HepG2 (cell line): ENCODE measurements around the gene CCDC175. TPM values are rescaled to one million over a fixed set of nuclear protein-coding genes. Genes with fewer than 3 reads are reported as not detected.
A peak's percentile ranks its signal among the peaks of the same experiment; 100 is the strongest.

Experiments used
- FOXO1 ChIP-seq: sonication (generic); formaldehyde crosslinking; IDR thresholded peaks from 2 replicates; pipeline ENCODE4 v1.4.0; 2020; ENCODE audit warnings: missing genetic modification reagents
- HHEX ChIP-seq: IDR thresholded peaks from 2 replicates; pipeline ENCODE4 v1.6.1; 2016; ENCODE audit warnings: control low read depth
- HNF4G ChIP-seq, 2 experiments: sonication (generic) in 1 of 2; formaldehyde crosslinking in 1 of 2; IDR thresholded peaks; 2 replicates each; pipeline versions ENCODE4 v1.4.0 to v1.6.1; 2011 to 2020; ENCODE audit warnings: borderline replicate concordance in 2 of 2, low read depth in 2 of 2, mild to moderate bottlenecking in 2 of 2, low read length in 1 of 2, missing genetic modification reagents in 1 of 2, moderate library complexity in 1 of 2
- HOXA7 ChIP-seq: sonication (generic); formaldehyde crosslinking; IDR thresholded peaks from 2 replicates; pipeline ENCODE4 v1.8.1; 2022; ENCODE audit warnings: mild to moderate bottlenecking, missing genetic modification reagents, moderate library complexity
- IKZF1 ChIP-seq: fragments of 450-650 bp; IDR thresholded peaks from 2 replicates; pipeline ENCODE4 v1.7.1; 2016
- KAT7 ChIP-seq: IDR thresholded peaks from 2 replicates; pipeline ENCODE4 v1.6.1; 2018; ENCODE audit warnings: borderline replicate concordance, missing compliant biosample characterization
- MAFF ChIP-seq: IDR thresholded peaks from 2 replicates; pipeline ENCODE4 v1.6.1; 2011; ENCODE audit warnings: low read depth, low read length, improper control_type of control experiment
- NFRKB ChIP-seq: fragments of 450-650 bp; IDR thresholded peaks from 2 replicates; pipeline ENCODE4 v1.6.1; 2017
- SRSF1 ChIP-seq: fragments of 200-400 bp; formaldehyde crosslinking; optimal IDR thresholded peaks from 2 replicates; pipeline ENCODE3; 2017; ENCODE audit warnings: mild to moderate bottlenecking, low read depth, low read length, moderate library complexity
- ZC3H4 ChIP-seq: sonication (generic); formaldehyde crosslinking; IDR thresholded peaks from 2 replicates; pipeline ENCODE4 v1.4.0; 2020; ENCODE audit warnings: missing genetic modification reagents, borderline replicate concordance
- ZNF230 ChIP-seq: sonication (generic); formaldehyde crosslinking; IDR thresholded peaks from 2 replicates; pipeline ENCODE4 v1.4.0; 2020; ENCODE audit warnings: mild to moderate bottlenecking, missing genetic modification reagents
- ZNF329 ChIP-seq: sonication (generic); formaldehyde crosslinking; IDR thresholded peaks from 2 replicates; pipeline ENCODE4 v1.9.0; 2021; ENCODE audit warnings: low read depth, mild to moderate bottlenecking, missing genetic modification reagents
- ZNF484 ChIP-seq: sonication (generic); formaldehyde crosslinking; IDR thresholded peaks from 2 replicates; pipeline ENCODE4 v1.5.1; 2020; ENCODE audit warnings: mild to moderate bottlenecking, low read depth, missing genetic modification reagents, borderline replicate concordance
- ZNF792 ChIP-seq: IDR thresholded peaks from 2 replicates; pipeline ENCODE4 v1.6.1; 2016
- ZSCAN12 ChIP-seq: sonication (generic); formaldehyde crosslinking; IDR thresholded peaks from 2 replicates; pipeline ENCODE4 v1.9.0; 2021; ENCODE audit warnings: mild to moderate bottlenecking, missing genetic modification reagents
- polyA plus RNA-seq, 8 experiments: library from polyadenylated mRNA; depleted of rRNA in 3 of 8; stranded (reverse) in 7 of 8; unstranded in 1 of 8; fragments of >200 nt; fragmentation: Illumina TruSeq in 4 of 8; extraction: Trizol in 4 of 8; gene quantifications; 2 replicates each; pipeline versions ENCODE4 v1.2.1 to v1.2.3, GENCODE V29; 2011 to 2016; ENCODE audit warnings: low read depth in 4 of 8, missing spikeins in 1 of 8, mixed read lengths in 1 of 8; ENCODE audit not compliant: insufficient read depth in 1 of 8
- total RNA-seq, 5 experiments: library from RNA; depleted of rRNA; stranded (reverse); fragments of >200 nt; fragmentation: Illumina TruSeq; extraction: Trizol; gene quantifications; 2 replicates each; pipeline ENCODE4 v1.2.3, GENCODE V29; 2016; ENCODE audit warnings: low read depth in 1 of 5
- TF ChIP-seq, protein P1 (sequence below): sonication (generic); formaldehyde crosslinking; IDR thresholded peaks from 2 replicates; pipeline ENCODE4 v1.8.0; 2022; ENCODE audit warnings: missing genetic modification reagents, mild to moderate bottlenecking, moderate library complexity, borderline replicate concordance
- TF ChIP-seq, protein P2 (sequence below): sonication (generic); formaldehyde crosslinking; IDR thresholded peaks from 2 replicates; pipeline ENCODE4 v1.4.0; 2020; ENCODE audit warnings: missing genetic modification reagents
- TF ChIP-seq, protein P3 (sequence below): fragments of 450-650 bp; IDR thresholded peaks from 2 replicates; pipeline ENCODE4 v1.6.1; 2016
- TF ChIP-seq, protein P4 (sequence below): IDR thresholded peaks from 2 replicates; pipeline ENCODE4 v1.4.0; 2020; ENCODE audit warnings: mild to moderate bottlenecking, missing genetic modification reagents
- TF ChIP-seq, protein P5 (sequence below): sonication (generic); formaldehyde crosslinking; IDR thresholded peaks from 2 replicates; pipeline ENCODE4 v1.5.0; 2020; ENCODE audit warnings: missing genetic modification reagents

The CCDC175 gene
- total and polyA plus RNA-seq, 2 of the 13 experiments (the other 11 are each of a cell fraction or from before 2014, with no cell fraction given) = not detected

DNA sequence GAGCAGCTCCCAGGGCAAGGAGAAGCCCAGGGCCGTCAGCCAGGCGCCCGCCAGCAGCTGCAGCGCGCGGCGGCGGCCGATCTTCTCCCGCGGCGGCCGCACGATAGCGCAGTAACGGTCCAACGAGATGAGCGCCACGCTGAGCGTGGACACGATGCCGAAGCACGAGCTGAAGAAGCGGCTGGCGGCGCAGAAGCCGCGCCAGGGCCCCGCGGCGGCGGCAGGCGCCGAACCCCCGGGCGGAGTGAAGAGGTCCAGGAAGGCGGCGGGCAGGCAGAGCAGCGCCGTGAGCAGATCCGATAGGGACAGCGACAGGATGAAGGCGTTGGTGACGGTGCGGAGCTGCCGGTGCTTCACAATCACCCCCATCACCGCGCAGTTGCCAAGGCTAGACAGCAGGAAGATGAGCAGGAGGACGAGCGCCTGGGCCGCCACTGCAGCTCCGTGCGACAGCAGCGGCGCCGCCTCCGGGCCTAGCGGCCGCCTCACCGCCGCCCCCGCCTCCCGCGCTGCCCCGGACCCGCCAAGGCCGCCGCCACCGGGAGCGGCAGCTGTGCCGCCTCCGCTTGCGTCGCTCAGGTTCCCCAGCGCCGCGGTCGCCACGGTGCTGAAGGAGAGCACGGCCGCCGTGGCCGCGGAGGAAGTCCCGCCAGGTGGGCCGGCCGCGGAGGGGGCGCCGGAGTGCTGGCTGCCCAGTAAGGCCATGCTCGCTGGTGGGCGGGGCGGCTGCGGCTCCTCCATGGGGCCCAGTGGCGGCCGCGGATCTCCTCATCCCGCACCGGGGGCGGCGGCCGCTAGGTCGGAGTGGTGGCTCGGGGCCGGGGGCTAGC lies 111.9 kb downstream of the CCDC175 start (continued):
- TF ChIP-seq, protein P1, sequence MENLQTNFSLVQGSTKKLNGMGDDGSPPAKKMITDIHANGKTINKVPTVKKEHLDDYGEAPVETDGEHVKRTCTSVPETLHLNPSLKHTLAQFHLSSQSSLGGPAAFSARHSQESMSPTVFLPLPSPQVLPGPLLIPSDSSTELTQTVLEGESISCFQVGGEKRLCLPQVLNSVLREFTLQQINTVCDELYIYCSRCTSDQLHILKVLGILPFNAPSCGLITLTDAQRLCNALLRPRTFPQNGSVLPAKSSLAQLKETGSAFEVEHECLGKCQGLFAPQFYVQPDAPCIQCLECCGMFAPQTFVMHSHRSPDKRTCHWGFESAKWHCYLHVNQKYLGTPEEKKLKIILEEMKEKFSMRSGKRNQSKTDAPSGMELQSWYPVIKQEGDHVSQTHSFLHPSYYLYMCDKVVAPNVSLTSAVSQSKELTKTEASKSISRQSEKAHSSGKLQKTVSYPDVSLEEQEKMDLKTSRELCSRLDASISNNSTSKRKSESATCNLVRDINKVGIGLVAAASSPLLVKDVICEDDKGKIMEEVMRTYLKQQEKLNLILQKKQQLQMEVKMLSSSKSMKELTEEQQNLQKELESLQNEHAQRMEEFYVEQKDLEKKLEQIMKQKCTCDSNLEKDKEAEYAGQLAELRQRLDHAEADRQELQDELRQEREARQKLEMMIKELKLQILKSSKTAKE (CRISPR knock-in tag) = no peak; the same call in 1 of the 2 replicates
- TF ChIP-seq HHEX = no peak
- no peak for TF ChIP-seq KAT7 (CRISPR knock-in tag)
- no peak for TF ChIP-seq FOXO1 (CRISPR knock-in tag)
- TF ChIP-seq, protein P2, sequence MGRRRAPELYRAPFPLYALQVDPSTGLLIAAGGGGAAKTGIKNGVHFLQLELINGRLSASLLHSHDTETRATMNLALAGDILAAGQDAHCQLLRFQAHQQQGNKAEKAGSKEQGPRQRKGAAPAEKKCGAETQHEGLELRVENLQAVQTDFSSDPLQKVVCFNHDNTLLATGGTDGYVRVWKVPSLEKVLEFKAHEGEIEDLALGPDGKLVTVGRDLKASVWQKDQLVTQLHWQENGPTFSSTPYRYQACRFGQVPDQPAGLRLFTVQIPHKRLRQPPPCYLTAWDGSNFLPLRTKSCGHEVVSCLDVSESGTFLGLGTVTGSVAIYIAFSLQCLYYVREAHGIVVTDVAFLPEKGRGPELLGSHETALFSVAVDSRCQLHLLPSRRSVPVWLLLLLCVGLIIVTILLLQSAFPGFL = no peak
- TF ChIP-seq, protein P3, sequence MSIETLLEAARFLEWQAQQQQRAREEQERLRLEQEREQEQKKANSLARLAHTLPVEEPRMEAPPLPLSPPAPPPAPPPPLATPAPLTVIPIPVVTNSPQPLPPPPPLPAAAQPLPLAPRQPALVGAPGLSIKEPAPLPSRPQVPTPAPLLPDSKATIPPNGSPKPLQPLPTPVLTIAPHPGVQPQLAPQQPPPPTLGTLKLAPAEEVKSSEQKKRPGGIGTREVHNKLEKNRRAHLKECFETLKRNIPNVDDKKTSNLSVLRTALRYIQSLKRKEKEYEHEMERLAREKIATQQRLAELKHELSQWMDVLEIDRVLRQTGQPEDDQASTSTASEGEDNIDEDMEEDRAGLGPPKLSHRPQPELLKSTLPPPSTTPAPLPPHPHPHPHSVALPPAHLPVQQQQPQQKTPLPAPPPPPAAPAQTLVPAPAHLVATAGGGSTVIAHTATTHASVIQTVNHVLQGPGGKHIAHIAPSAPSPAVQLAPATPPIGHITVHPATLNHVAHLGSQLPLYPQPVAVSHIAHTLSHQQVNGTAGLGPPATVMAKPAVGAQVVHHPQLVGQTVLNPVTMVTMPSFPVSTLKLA = no peak
- TF ChIP-seq ZNF230 = no peak
- TF ChIP-seq IKZF1 = no peak
- no peak for TF ChIP-seq MAFF
- TF ChIP-seq HOXA7 = no peak
- no peak for TF ChIP-seq ZNF792
- peak; percentile 50; the same call in 1 of the 2 replicates for TF ChIP-seq ZNF329
- TF ChIP-seq, protein P4, sequence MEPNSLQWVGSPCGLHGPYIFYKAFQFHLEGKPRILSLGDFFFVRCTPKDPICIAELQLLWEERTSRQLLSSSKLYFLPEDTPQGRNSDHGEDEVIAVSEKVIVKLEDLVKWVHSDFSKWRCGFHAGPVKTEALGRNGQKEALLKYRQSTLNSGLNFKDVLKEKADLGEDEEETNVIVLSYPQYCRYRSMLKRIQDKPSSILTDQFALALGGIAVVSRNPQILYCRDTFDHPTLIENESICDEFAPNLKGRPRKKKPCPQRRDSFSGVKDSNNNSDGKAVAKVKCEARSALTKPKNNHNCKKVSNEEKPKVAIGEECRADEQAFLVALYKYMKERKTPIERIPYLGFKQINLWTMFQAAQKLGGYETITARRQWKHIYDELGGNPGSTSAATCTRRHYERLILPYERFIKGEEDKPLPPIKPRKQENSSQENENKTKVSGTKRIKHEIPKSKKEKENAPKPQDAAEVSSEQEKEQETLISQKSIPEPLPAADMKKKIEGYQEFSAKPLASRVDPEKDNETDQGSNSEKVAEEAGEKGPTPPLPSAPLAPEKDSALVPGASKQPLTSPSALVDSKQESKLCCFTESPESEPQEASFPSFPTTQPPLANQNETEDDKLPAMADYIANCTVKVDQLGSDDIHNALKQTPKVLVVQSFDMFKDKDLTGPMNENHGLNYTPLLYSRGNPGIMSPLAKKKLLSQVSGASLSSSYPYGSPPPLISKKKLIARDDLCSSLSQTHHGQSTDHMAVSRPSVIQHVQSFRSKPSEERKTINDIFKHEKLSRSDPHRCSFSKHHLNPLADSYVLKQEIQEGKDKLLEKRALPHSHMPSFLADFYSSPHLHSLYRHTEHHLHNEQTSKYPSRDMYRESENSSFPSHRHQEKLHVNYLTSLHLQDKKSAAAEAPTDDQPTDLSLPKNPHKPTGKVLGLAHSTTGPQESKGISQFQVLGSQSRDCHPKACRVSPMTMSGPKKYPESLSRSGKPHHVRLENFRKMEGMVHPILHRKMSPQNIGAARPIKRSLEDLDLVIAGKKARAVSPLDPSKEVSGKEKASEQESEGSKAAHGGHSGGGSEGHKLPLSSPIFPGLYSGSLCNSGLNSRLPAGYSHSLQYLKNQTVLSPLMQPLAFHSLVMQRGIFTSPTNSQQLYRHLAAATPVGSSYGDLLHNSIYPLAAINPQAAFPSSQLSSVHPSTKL (CRISPR knock-in tag) = no peak; the same call in 1 of the 2 replicates
- TF ChIP-seq ZNF484 (CRISPR knock-in tag) = no peak
- TF ChIP-seq ZC3H4 = no peak
- TF ChIP-seq, protein P5, sequence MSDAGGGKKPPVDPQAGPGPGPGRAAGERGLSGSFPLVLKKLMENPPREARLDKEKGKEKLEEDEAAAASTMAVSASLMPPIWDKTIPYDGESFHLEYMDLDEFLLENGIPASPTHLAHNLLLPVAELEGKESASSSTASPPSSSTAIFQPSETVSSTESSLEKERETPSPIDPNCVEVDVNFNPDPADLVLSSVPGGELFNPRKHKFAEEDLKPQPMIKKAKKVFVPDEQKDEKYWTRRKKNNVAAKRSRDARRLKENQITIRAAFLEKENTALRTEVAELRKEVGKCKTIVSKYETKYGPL (CRISPR knock-in tag) = no peak
- no peak for TF ChIP-seq NFRKB
- no peak for TF ChIP-seq ZSCAN12 (CRISPR knock-in tag)
- TF ChIP-seq SRSF1 = peak; percentile 16
- TF ChIP-seq HNF4G (IDR thresholded peaks at IDR 0.05; ENCODE audit: borderline replicate concordance, low read depth, low read length) = no peak
- no peak for TF ChIP-seq HNF4G (CRISPR knock-in tag; IDR thresholded peaks at IDR 0.05; ENCODE audit: borderline replicate concordance, low read depth)
